Nucleus accumbens (tissue), 56 donors: ENCODE measurements around the gene RECQL5.
A peak's percentile ranks its signal among the peaks of the same experiment; 100 is the strongest.

Experiments
- DNase-seq, 56 donors: peaks; one replicate each; lab custom pipeline; 2025; lab: John Stamatoyannopoulos, UW

The RECQL5 gene

GRCh38 chr17:75635610-75636202 lies 31.2 kb downstream of the RECQL5 start:
- peak in 24 of 56 donors; percentile 15 to 76 (median 48) for DNase-seq

- DNase-seq, result peak in 13 of 56 donors; percentile 9 to 62 (median 30)
Measured at GRCh38 chr17:75634754-75635609, 32.0 kb downstream of the RECQL5 start.

GRCh38 chr17:75634376-75634740 lies 32.6 kb downstream of the RECQL5 start:
- DNase-seq, result no peak

GRCh38 chr17:75633486-75634375 lies 33.2 kb downstream of the RECQL5 start:
- peak in 54 of 56 donors; percentile 23 to 88 (median 68) for DNase-seq

- peak; percentile 62 to 98 (median 94) for DNase-seq
Measured at GRCh38 chr17:75632863-75633485, 34.0 kb downstream of the RECQL5 start, which contains the start of gene SMIM5. SMIM5 (plus strand) TSS chr17:75633434; CDS start chr17:75640202, 6,768 bp downstream.

- DNase-seq, result no peak
Measured at GRCh38 chr17:75632428-75632827, 34.5 kb downstream of the RECQL5 start.

GRCh38 chr17:75631353-75631752 lies 35.6 kb downstream of the RECQL5 start:
- DNase-seq, result no peak

GRCh38 chr17:75630071-75630917 lies 36.7 kb downstream of the RECQL5 start:
- DNase-seq, result no peak

- no peak for DNase-seq
Measured at GRCh38 chr17:75629157-75629556, 37.8 kb downstream of the RECQL5 start.

- DNase-seq, result no peak
Measured at GRCh38 chr17:75628425-75628824, 38.5 kb downstream of the RECQL5 start.

GRCh38 chr17:75627094-75627493 lies 39.9 kb downstream of the RECQL5 start:
- DNase-seq, result no peak

GRCh38 chr17:75626496-75627038 lies 40.4 kb downstream of the RECQL5 start:
- DNase-seq, result no peak

GRCh38 chr17:75625813-75626486 lies 41.0 kb downstream of the RECQL5 start:
- peak in 13 of 56 donors; percentile 8 to 46 (median 26) for DNase-seq

- DNase-seq, result no peak
Measured at GRCh38 chr17:75624714-75625345, 42.1 kb downstream of the RECQL5 start.

- DNase-seq, result no peak
Measured at GRCh38 chr17:75624021-75624420, 42.9 kb downstream of the RECQL5 start.

- no peak for DNase-seq
Measured at GRCh38 chr17:75623386-75623785, 43.6 kb downstream of the RECQL5 start.

- no peak for DNase-seq
Measured at GRCh38 chr17:75622771-75623273, 44.1 kb downstream of the RECQL5 start.

GRCh38 chr17:75622076-75622475 lies 44.9 kb downstream of the RECQL5 start:
- no peak for DNase-seq
